EL (cell line): ENCODE results near the gene SLC4A3.
A peak's percentile ranks its signal among the peaks of the same experiment; 100 is the strongest.

Experiments used
- DNase-seq: peaks from one replicate; pipeline ENCODE4 v3.0.0-alpha.2; 2016

SLC4A3 gene

GRCh38 chr2:219614076-219614860 lies 13.2 kb upstream of the SLC4A3 start:
- DNase-seq: no peak

GRCh38 chr2:219615036-219615435 lies 12.4 kb upstream of the SLC4A3 start:
- DNase-seq: no peak

GRCh38 chr2:219615894-219616293 lies 11.5 kb upstream of the SLC4A3 start:
- DNase-seq: no peak

DNA sequence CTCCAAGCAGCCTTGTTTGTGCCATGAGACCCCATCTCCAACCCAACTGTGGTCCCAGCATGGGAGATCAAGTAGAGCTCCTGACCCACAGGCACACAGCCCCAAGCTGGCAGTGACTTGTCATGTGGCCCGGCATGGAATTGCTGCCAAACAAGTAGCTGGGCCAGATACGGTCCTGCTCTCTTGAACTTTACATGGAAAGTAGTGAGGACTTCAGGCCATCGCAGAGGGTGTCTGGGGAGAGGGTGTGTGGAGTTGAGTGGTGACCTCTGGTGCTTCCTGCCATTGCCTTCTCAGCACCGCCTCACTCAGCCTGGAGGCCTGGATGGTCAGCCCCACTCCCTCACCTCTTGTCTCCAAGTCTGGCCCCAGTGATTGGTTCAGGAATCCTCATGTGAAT lies 10.9 kb upstream of the SLC4A3 start:
- DNase-seq: no peak

GRCh38 chr2:219618733-219619122 lies 8.7 kb upstream of the SLC4A3 start:
- DNase-seq: no peak

DNA sequence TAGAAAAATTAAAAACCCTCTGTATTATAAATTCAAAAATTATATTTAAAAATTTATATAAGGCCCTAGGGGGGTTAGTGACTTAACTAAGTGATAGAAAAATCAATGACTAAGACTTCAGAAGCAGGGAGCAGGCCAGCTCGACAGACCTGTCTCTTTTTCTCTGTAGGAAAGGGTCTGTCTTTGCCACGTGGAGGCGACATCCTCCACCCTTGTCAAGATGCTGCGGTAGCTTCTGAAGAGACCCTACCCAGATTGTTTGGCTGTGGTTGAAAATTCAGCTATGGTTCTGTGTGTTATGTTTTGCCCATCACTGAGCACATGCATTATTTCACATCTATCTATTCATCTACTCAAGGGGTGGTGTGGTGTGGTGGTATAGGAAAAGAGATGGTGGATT lies 8.2 kb upstream of the SLC4A3 start:
- DNase-seq: no peak

DNA sequence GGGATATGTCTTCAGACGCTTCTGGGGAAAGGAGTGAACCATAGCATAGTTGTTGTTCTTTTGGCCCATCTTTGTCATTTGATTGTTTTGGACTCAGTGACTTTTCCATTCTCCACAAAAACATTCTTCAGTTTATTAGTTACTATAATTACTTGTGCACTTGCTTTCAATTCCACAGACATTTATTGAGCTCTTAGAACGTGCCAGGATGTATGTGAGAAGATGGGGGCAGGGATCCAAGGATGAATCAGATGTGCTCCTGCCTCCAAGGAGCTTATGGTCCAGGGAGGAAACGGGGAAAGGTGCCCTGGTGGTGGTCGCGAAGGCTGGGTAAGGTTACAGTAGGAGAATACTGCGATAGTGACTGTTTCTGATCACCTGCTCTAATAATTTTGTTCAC lies 6.9 kb upstream of the SLC4A3 start:
- DNase-seq: no peak

DNA sequence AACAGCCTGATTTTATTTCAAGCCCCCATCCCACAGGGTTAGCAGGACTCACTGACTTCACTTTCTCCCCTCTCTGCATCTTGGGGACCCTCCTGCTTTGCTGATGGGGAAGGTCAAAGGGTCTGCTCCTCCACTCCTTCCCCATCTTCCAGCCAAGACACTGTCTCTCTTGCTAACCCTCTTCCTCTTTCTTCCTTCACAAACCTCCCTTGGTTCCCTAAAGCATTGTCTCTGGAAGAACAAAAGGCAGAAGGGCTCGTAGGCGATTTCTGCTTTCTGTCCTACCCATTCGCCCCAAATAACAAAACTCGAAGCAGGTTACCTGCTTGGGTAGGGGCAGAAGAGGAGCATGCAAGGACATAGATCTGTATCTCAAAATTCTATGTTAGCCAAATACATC lies 5.5 kb upstream of the SLC4A3 start:
- no peak for DNase-seq

DNA sequence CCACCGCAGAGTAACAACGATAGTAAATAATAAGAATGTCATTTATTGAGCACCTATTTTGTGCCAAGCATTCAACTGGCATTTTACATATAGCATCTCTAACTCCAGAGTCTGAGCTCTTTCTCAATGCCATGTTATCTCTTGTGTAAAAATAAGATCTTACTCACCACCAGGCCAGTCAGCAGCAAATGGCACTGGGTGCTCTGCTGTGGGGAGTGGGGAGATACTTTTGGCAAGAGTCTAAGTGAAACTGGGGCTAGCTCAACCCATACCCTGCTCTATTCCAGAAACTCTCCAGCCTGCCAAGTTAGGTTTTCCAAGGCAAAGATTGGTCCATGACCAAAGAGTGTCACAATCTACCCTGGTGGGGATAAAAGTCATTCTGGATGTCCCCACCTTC lies 5.0 kb upstream of the SLC4A3 start:
- no peak for DNase-seq

DNA sequence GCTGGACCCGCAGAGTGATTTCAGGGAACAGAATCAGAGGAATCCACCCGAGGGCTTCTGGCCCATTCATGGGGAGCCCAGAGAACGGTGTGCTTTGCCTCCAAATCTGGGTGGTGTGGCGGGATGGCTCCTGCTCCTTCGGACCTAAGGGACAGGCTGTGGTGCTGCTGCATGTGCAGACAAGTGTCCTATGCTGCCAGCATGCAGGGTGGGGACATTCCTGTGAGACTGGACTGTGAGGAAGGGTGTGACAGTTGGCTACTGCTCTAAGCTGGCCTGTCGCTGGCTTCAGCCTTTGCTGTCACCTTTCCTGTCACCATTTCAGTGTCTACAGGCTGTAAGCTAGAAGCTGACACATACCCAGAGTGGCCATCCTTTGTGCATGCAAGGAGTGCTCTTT lies 2.9 kb upstream of the SLC4A3 start:
- DNase-seq: no peak

- no peak for DNase-seq
Measured at GRCh38 chr2:219625179-219625578, 2.3 kb upstream of the SLC4A3 start.

DNA sequence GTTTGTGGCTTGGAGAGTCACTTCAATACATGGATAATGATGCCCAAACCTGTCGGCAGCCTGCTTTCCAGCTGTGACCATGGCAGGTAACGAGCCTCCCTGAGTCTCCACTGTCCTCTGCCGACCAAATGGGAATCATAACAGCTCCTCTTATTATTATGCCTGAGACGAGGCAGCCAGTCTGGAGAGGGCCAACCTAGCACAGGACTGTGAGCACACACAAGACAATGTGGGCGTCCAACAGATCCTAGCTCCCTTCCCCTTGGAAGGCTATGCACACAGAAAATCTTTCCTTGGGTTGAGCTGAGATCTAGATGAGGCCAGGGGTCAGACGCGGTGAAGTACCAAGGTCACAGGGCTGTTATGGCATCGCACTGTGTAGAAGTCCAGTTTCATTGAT lies 890 bp upstream of the SLC4A3 start:
- no peak for DNase-seq

GRCh38 chr2:219628235-219628985 lies 980 bp downstream of the SLC4A3 start:
- no peak for DNase-seq

DNA sequence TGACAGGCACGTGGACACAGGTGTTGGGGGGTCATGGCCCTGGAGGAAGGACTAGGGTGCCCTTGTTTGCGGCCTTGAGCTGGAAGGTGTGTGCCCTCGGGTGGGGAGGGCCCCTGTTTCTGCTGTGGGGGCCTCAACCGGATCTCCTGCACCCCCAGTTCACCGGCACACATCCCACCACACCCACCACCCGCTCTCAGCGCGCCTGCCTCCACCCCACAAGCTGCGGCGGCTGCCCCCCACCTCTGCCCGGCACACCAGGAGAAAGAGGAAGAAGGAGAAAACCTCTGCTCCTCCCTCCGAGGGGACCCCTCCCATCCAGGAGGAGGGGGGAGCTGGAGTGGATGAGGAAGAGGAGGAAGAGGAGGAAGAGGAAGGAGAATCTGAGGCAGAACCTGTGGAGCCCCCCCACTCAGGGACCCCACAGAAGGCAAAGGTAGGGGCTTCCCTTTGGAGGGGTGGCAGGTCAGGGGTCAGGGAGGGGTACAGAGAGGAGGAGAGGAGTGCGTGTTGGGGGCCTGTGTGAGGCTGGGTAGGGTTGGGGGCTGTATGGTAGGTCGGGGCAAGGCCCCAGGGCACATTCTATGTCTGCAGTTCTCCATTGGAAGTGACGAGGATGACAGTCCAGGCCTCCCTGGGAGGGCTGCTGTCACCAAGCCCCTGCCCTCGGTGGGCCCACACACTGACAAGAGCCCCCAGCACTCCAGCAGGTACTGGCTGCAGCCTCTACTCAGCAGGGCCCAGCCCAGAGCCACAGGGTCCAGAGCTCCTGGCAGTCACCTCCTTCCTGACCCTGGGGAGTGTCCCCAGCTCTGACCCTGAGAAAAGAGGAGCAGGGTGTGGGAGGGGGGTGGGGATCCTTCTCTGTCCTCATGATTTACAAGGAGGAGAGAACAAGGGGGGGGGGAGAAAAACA lies 1.8 kb downstream of the SLC4A3 start:
- no peak for DNase-seq

GRCh38 chr2:219629976-219630695 lies 2.7 kb downstream of the SLC4A3 start:
- peak; percentile 28 for DNase-seq

DNA sequence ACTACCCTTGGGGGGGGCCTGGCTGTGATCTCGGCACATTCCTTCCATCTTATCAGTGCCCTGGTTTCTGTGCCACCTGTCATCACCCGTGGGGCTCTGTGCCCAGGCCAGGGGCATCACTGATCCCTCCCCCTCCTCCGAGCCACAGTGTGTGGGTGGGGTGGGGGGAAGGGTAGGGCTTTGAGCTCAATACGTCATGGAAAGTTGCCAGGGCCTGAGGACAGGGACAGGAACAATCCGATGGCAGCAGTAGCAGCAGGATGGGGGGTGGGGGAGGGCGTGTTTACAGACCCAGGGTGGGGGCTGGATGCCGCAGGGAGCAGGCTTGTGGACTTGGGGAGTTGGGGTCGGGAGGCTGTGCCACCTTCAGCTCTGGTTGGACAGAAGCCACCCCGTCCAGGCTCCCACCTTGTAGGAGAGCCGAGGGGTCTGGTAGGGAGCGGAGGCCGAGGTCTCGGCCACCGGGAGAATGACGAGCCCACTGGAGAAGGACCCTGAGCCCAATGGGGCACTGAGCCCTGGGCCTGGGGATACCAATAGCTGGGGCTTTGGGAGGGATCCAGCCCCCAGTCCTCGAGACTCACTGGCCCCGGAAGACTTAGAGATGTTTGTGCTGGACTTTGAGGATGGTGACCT lies 3.5 kb downstream of the SLC4A3 start:
- no peak for DNase-seq

DNA sequence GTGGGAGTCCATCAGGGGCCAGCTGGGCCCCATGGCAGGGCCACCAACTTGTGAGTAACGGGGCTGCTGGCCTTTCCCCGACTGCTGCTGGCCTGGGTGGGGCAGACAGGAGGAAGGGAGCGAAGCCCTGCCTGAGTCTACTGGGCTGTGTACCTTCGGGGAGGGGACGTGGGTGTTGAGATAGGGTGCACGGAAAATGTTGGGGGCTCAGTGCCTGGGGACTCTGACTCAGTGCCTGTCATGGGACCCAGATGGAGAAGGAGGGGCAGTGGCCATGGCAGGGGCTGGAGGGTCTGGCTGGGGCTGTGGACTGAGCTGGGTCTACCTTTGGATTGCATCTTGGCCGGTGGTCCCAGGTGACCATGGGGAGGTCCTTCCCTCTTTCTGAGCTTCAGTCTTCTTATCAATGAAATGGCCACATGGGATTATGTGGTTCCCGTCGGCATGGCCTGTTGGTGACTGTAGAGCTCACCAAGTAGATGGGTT lies 4.0 kb downstream of the SLC4A3 start:
- DNase-seq: no peak

DNA sequence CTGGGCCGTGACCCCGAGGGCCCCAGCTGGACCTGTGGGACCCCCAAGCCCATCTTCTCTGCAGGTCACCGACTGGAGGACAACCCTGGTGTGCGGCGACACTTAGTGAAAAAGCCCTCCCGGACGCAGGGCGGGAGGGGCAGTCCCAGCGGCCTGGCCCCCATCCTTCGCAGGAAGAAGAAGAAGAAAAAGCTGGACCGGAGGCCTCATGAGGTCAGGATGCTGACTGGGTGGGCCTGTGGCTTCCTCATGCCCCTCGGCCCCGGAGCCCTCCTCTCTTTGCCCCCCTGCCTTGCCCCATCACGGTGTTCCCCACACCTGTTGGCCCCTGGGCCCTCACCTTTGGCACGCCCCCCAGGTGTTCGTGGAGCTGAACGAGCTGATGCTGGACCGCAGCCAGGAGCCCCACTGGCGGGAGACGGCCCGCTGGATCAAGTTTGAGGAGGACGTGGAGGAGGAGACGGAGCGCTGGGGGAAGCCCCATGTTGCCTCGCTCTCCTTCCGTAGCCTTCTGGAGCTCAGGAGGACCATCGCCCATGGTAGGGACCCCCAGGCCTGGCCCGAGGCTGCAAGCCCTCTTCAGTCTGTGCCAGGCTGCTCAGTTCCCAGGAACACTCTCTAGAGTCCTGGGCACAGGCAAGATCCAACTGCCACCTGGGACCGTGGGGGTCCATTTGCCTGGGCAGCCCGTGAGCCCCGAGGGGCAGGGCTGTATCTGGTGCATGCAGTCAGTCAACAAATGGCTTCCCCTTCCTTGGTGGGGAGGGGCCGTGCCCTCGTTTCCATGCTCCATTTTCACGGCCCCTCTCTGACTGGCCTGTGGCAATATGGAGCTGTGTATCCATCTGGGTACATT lies 4.7 kb downstream of the SLC4A3 start:
- DNase-seq: no peak

DNA sequence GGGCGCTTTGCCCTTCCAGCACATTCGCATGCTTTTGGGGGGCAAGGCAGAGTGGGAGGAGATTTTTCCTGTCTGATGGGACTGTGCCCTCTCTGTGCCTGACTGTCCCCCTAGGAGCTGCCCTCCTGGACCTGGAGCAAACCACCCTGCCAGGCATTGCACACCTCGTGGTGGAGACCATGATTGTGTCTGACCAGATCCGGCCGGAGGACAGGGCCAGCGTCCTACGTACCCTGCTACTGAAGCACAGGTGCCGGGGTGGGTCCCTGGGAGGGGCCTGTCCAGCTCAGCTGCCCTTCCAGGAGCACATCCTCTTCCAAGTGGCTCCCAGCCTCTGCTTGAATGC lies 5.3 kb downstream of the SLC4A3 start:
- DNase-seq: no peak

DNA sequence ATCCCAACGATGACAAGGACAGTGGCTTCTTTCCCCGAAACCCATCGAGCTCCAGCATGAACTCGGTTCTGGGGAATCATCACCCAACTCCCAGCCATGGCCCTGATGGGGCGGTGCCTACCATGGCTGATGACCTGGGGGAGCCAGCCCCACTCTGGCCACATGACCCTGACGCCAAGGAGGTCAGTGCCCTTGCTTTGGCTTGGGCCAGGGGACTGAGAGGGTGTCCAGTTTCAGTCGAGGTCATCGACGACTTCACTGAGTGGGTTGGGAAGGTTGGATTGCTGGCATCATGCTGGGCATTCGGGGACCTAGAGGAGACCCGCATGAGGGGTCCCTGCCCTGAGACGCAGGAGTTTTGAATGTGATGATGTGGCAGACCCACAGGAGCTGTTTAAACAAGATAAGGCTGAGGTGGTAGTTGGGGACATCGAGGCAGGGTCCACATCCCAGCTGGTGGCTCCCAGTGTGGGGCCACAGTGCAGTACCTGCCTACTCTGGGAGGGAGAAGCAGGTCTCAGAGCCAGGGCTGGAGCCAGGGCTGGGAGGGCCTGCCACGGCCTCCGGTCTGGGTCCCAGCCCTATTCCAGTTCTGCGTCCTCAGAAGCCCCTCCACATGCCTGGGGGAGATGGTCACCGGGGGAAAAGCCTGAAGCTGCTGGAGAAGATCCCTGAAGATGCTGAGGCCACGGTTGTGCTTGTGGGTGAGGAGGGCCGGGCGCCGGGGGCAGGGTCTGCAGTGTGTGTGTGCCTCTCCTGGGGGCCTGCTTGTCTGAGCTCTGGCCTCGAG lies 6.0 kb downstream of the SLC4A3 start:
- DNase-seq: no peak
